ENCODE data around the gene TK1.

Gene TK1

DNA sequence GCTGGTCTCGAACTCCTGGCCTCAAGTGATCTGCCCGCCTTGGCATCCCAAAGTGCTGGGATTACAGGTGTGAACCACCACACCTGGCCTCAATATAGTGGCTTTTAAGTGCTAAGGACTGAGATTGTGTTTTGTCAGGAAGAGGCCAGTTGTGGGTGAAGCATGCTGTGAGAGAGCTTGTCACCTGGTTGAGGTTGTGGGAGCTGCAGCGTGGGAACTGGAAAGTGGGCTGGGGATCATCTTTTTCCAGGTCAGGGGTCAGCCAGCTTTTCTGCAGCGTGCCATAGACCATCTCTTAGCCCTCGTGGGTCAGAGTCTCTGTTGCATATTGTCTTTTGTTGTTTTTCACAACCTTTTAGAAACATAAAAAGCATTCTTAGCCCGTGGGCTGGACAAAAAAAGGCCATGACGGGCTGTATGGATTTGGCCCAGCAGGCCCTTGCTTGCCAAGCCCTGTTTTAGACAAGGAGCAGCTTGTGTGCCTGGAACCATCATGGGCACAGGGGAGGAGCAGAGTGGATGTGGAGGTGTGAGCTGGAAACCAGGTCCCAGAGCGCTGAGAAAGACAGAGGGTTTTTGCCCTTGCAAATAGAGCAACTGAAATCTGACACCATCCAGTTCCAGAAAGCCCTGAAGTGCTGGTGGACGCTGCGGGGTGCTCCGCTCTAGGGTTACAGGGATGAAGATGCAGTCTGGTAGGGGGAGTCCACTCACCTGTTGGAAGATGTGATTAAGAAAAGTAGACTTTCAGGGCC is 32.7 kb upstream of the TK1 start:
- DNase-seq (ENCODE audit: low read depth in 3 of 3) = no peak

DNA sequence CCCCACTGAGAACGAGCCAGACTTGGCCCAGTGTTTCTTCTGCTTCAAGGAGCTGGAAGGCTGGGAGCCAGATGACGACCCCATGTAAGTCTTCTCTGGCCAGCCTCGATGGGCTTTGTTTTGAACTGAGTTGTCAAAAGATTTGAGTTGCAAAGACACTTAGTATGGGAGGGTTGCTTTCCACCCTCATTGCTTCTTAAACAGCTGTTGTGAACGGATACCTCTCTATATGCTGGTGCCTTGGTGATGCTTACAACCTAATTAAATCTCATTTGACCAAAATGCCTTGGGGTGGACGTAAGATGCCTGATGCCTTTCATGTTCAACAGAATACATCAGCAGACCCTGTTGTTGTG is 27.8 kb upstream of the TK1 start:
- no peak for DNase-seq (ENCODE audit: low read depth in 3 of 3)

- peak; percentile 82 to 94 (median 85) for DNase-seq (ENCODE audit: low read depth in 3 of 3)
Observed at GRCh38 chr17:78214016-78214705, 27.3 kb upstream of the TK1 start, which contains the start of gene BIRC5. Gene BIRC5 (plus strand): TSS chr17:78214253. CDS start chr17:78214317, 64 bp downstream.

- no peak for DNase-seq (ENCODE audit: low read depth in 3 of 3)
Observed at GRCh38 chr17:78211032-78211431, 24.2 kb upstream of the TK1 start.

- no peak for DNase-seq (ENCODE audit: low read depth in 3 of 3)
Observed at GRCh38 chr17:78210111-78210510, 23.3 kb upstream of the TK1 start.

GRCh38 chr17:78208486-78208885 is 21.6 kb upstream of the TK1 start:
- DNase-seq (ENCODE audit: low read depth in 3 of 3) = no peak

- DNase-seq (ENCODE audit: low read depth in 3 of 3) = no peak
Observed at GRCh38 chr17:78206298-78206697, 19.4 kb upstream of the TK1 start.

DNA sequence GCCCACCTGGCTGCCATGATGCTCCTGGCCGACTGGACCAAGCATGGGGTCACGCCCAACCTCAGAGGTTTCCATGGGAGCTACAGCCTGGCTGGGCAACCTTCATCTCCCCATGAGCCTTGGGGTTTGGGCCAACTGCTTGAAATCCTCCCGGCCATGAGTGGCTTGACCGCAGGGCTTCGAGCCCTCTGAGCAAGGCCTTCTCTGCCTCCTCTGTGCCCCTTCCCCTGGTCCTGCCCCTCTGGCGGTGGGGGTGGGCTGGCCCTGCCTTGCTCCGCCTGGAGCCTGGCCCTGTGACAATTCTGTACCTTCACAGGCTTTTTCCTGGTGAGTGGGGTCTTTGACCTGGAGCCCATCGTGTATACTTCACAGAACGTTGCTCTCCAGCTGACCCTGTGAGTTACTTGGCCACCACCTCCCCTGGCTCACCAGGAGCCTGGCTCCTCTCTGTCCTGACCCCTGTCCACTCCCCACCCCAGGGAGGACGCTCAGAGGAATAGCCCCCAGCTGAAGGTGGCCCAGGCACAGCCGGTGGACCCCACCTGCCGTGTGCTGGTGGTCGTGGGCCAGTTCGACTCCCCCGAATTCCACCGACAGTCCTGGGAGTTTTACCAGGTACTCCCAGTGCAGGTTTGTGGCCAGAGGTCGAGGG is 18.4 kb upstream of the TK1 start:
- DNase-seq (ENCODE audit: low read depth in 3 of 3) = no peak

GRCh38 chr17:78204387-78205123 is 17.7 kb upstream of the TK1 start:
- no peak for DNase-seq (ENCODE audit: low read depth in 3 of 3)

GRCh38 chr17:78202666-78203065 is 15.8 kb upstream of the TK1 start:
- DNase-seq (ENCODE audit: low read depth in 3 of 3) = no peak

DNA sequence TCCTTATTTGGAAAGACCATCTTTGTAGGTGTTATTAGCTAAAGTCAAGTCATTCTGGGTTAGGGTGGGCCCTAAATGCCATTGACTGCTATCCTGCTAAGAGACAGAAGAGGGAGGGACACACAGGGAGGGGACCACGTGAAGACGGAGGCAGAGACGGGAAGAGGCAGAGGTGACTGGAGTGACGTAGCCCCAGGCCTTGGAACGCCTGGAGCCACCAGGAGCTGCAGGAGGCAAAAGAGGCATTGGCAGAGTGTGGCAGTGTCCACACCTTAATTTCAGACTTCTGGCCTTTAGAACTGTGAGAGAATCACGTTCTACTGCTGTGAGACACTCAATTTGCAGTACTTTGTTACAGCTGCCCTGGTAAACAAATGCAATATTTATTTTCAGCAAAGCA is 13.6 kb upstream of the TK1 start:
- DNase-seq (ENCODE audit: low read depth in 3 of 3) = no peak

- DNase-seq (ENCODE audit: low read depth in 3 of 3) = no peak
Observed at GRCh38 chr17:78197147-78197832, 10.4 kb upstream of the TK1 start.

- DNase-seq (ENCODE audit: low read depth in 3 of 3) = no peak
Observed at GRCh38 chr17:78196716-78197115, 9.9 kb upstream of the TK1 start.

DNA sequence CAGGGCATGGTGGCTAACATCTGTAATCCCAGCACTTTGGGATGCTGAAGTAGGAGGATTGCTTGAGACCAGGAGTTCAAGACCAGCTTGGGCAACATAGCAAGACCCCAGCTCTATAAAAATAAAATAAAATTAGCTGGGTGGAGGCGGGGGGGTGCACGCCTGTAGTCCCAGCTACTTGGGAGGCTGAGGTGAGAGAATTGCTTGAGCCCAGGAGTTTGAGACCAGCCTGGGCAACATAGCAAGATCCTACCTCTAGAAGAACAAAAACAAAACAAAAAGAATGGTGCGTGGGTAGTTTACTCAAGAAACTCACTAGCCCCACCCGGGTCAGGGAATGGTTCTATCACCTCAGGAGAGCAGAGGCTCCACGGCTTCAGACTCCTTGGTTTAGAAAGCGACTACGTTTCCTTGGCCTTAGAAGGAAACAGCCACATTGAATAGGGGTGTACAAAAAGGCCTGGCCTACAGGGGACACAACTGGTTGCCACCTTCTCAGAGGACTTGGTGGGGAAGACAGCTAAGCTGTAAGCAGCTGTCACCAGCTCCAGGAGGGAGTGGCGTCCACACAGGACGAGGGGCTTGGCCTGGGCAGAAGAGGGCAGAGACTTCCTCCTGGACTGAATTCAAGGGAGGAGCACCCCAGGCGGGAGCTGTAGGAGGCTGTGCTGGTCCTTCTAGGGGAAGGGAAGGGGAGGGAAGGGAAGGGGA is 716 bp downstream of the TK1 start:
- DNase-seq (ENCODE audit: low read depth in 3 of 3) = no peak

GRCh38 chr17:78184868-78185267 is 2.0 kb downstream of the TK1 start:
- no peak for DNase-seq (ENCODE audit: low read depth in 3 of 3)

DNA sequence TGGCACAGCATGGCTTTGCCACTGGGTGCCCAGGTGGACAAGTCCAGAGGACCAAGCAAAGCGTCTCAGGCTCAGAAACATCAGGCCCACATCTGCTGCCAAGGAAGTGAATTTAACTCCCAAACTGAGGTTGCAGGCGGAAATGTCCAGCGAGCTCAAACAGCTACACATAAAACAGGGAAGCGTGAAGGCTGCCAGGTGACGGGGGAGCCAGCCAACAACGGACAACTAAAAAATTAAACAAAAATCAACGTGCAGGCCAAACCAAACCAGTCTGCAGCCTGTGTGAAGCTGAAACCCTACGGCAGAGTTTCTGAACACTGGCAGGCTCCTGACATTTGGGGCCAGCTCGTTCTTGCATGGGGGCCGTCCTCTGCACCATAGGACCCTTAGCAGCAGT is 2.5 kb downstream of the TK1 start:
- DNase-seq (ENCODE audit: low read depth in 3 of 3) = no peak

DNA sequence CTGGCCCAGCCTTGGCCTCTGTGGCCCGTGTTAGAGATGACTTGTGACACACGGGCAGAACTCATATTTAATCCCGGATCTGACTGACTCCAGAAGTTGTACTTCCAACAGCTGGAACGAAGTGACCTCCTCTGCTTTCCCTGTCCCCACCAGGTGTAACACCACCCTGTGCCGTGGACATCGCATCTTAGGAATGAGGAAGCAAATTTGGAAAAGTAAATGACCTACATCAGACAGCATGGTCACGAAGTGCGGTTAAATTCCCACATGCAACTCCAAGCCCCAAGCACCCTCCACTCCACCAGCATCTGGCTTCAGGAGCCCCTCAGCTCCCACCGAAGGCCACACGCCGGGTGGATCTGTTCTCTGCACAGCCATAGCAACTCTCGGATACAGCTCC is 2.9 kb downstream of the TK1 start:
- DNase-seq (ENCODE audit: low read depth in 3 of 3) = no peak

GRCh38 chr17:78182504-78182903 is 4.3 kb downstream of the TK1 start:
- no peak for DNase-seq (ENCODE audit: low read depth in 3 of 3)

- no peak for DNase-seq (ENCODE audit: low read depth in 3 of 3)
Observed at GRCh38 chr17:78180508-78180907, 6.3 kb downstream of the TK1 start.

GRCh38 chr17:78180083-78180482 is 6.8 kb downstream of the TK1 start:
- DNase-seq (ENCODE audit: low read depth in 3 of 3) = no peak

DNA sequence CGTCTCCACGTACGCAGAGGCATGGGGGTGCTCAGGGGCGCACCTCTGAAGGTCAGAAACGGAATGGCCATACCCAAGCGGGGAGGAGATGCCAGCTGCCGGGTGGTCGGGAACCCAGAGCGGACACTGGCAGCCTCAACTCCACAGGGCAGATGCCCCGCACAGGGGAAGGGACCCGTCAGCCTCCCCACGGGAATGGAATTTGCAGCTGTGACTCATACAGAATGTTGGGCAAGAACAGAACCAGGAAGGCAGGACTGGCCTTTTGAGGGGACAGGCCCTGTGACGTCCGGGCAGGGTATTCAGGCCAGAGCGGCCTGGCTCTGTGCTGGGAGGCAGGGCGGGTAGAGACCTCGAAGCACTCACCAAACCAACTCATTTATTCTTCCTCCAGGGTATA is 7.5 kb downstream of the TK1 start:
- no peak for DNase-seq (ENCODE audit: low read depth in 3 of 3)

Measured in stimulated activated CD4-positive, alpha-beta T cell treated with anti-CD3 and anti-CD28 coated beads, TNF-alpha, amount 100 ng/mL, for 48 hours (primary cell).